ENCODE data around the gene NT5DC2.

The NT5DC2 gene

DNA sequence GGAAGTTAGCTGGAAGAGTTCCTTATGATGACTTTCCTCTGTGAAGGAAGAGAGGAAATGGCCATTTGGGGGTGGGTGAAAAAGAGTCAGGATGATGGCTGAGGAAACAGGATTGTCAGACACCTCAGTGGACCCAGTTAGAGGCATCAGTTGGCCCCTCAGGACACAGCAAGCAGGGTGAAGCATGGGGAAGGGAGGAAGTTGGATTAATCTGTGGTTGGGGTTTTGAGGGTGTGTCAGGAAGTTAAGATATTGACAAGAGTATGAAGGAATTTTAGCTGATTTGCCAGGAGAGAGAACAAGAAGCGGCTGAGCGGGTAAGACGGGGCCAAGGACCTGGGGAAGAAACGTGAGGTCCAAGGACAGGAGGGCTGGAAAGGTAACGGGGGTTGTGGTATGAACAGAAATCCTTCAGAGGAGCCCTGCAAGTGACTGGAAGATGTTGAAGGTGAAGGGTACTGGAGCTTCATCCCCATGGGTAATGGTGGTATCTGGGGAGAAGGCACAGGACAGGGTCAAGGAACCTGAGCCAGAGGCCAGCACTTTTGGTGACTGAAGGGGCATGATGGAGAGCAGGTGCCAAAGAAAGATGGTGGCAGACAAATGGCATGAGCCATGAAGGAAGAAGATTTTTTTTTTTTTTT is 5.5 kb upstream of the NT5DC2 start:
- in situ Hi-C loops (cut with MboI; ENCODE audit: low pct_unique_long_range_greater_than_20kb, low sequenced_read_pairs), result no loop called here
- peak; percentile 64 for DNase-seq

DNA sequence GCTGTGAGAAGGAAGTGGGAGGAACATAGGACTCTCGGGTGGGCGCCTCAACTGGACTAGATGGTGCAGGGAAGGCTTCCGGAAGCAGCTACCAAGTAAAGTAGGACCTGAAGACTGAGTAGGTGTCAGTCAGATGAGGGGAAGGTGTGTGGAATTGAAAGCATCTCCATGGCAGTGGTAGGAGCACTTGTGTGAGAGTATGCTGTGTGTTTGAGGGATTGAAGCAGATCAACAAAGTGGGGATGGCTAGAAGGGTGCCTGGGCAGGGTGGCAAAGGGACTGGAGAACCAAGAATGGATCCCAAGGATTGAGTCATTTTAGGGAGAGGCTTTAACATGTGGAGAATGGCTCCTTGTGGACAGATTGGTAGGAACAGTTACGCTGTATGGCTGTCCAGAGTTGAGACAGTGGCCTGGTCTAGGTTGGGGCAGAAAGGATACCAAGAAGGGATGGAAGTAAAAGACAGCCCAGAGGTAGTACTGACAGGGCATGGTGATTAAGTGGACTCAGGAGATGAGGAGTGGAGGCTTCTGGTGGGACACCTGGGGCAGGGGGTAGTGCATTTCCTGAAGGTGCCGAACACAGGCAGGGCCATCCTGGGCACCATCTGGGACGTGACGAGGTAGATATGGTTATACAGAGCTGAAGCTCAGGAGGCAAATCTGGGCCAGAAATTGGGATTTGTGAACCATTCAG is 4.2 kb upstream of the NT5DC2 start:
- DNase-seq, result no peak
- in situ Hi-C loops (cut with MboI; ENCODE audit: low pct_unique_long_range_greater_than_20kb, low sequenced_read_pairs), result no loop called here

DNA sequence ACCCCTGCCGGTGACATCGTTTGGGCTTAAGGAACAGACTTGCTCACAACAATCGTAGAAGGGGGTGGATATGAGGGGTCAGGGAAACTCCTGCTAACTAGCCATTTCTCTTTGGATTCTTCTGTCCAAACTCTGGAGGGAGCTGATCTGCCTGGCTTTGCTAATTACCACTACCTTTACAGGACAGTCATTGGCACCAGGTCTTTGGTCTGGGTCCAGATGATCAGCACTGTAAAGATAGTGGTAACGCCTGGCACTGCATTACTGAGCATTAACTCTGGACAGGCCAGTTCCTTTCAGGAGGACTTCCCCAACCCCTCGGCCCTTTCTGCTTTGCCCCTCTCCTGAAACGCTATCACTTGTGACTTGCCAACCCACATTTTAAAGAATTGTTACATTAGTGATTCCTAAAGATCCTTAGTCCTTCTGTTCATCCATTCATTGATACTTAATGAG is 3.5 kb upstream of the NT5DC2 start:
- in situ Hi-C loops (cut with MboI; ENCODE audit: low pct_unique_long_range_greater_than_20kb, low sequenced_read_pairs), result no loop called here
- no peak for DNase-seq

DNA sequence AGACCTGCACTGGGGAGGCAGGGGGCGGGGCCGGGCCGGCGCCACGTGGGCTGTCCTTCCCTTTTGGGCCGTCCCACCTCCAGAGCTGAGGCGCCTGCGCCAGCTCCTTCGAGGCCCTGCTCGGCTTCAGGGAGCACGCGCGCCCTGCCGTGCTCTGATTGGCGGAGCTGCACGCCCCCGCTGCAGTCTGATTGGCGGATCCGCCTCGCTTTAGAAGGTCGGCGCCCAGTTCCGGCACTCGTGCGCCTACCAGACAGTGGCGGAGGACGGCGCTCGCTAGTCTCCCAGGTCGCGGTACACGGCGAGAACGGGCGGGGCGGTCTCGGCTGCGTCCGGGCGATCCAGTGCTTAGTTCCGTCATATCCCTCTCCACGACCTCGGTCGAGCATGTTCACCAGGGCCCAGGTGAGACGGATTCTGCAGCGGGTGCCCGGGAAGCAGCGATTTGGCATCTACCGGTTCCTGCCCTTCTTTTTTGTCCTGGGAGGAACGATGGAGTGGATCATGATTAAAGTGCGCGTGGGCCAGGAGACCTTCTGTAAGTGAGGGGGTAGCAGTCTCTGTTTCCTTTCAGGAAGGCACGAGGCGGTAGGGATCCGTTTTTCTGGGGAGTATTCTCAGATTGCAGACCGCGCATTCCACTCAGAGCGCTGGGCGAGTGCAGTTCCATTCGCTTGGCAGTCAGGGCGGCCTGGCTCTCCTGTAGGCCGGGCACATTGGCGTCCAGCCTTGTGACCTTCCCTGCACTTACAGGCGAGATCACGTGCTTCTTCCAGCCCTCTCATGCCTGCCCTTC is 2.9 kb upstream of the NT5DC2 start, which contains the start of gene UQCC5:
TSS of gene UQCC5 (plus strand) at position 237 of the 796 bp plus-strand sequence. CDS start at position 388, 151 bp downstream.
- in situ Hi-C loops (cut with MboI; ENCODE audit: low pct_unique_long_range_greater_than_20kb, low sequenced_read_pairs), result no loop called here
- peak; percentile 99 for DNase-seq

DNA sequence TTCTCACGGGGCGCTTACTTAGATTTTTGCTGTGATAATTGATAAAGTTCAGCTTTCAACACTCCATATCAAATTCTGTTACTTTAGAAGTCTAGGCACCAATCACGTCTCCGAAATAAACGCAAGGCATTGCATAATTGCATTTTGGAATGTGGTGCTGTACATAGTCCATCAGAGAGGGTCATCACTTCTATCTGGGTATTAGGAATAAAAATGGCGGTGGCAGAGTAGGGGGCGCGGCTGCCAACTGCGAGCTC is 2.4 kb upstream of the NT5DC2 start:
- in situ Hi-C loops (cut with MboI; ENCODE audit: low pct_unique_long_range_greater_than_20kb, low sequenced_read_pairs), result no loop called here

DNA sequence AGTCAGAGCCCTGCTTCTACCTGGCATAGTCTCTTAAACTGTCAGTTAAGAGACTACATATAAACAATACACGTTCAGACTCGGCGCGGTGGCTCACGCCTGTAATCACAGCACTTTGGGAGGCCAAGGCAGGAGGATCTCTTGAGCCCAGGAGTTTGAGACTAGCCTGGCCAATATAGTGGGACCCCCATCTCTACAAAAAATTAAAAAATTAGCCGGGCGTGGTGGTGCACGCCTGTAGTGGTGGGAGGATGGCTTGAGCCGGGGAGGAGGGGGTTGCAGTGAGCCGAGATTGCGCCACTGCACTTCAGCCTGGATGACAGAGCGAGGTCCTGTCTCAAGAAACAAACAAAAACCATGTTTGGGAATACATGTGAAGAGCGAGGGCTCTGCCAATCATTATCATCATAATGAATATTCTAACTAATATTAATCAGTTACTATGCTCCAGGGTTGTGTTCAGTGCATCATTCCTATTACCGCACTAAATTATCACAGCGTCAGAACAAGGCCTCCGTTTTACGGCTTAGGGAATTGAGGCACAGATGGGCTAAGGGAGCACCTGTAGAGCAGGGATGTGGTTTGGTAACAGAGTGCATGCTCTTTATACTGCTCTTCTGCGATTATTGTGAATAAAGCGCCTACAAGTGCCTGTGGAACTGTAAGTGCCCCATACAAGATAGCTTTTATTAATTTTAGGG is 1.9 kb upstream of the NT5DC2 start:
- no peak for DNase-seq
- in situ Hi-C loops (cut with MboI; ENCODE audit: low pct_unique_long_range_greater_than_20kb, low sequenced_read_pairs), result no loop called here

More for the DNA sequence above, 2.4 kb upstream of the NT5DC2 start:
- DNase-seq, result no peak

DNA sequence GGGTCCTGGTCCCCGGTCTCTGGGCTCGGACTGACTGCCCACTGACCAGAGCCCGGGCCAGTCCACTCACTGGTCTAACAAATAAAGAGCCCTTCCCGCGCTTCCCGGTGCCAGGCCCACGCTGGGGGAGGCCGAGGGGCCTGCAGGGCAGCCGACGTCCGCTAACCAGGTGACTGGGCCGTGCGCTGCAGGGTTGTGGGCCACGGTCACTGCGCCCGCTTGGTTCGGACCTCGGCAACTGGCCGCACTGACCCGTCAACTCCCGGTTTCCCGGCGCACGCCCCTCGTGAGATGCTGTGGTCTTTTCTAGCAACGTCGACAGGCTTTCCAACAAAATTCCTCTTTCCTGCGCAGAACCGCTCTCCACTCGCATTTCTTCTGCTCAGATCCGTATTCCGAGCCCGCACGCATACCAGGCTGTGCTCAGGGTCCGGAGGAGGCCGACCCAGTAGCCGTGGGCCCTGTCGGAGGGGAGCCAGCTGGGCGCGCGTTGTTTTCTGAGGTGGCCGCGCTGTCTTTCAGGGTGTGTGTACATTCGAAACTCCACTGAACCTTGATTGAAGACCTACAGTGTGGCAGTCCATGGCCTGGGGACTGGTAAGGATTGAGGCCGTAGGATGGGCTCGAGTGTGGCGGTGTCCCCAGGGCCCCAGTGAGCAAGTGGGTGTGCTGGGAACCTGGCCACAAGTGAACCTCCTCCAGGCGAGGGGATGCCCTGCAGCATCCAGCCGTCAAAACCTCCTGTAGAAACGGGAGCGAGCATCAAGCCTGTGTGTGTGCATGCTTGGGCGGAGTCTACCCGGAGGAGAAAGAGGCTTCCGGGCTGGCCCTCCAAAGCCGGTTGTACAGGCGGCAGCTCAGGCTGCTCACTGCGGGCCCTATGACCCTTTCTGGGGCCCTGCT is 875 bp upstream of the NT5DC2 start:
- in situ Hi-C loops (cut with MboI; ENCODE audit: low pct_unique_long_range_greater_than_20kb, low sequenced_read_pairs), result no loop called here
- no peak for DNase-seq

DNA sequence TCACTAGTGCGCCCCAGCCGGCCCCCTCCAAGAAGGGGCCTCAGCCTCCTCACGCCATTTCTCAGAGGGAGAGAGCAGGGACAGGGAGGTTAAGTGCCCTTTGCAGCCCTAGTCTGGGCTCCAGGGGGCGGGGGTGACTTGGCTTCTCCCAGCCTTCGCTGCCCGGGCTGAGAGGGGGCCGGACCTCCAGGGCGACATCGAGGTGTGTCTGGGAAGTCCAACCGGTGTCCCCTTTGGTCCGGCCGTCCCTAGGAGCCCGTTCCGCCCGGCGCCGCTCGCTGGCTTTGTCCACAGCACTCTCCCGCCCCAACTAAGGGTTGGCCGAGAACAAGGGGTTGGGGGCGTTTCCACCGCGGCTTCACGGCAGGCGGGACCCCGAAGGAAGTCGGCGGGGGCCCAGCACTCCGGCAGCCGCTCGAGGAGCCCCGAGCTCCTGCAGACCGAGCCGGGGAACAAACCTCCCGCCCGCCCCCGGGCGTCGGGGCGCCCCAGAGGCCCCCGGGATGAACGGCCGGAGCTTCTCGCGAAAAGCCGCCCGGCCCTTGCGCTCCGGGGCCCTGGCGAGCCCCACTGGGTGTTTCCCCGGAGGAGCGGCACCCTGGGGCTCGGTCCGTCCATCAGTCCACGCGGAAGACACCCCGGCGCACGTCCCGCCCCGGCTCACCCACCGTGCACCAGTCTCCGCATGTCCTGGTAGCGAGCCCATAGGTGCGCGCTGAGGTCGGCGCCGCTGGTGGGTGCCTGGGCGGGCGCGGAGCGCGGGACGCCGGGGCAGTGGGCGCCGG is 627 bp downstream of the NT5DC2 start:
- in situ Hi-C loops (cut with MboI; ENCODE audit: low pct_unique_long_range_greater_than_20kb, low sequenced_read_pairs), result no loop called here
- DNase-seq, result peak; percentile 21

DNA sequence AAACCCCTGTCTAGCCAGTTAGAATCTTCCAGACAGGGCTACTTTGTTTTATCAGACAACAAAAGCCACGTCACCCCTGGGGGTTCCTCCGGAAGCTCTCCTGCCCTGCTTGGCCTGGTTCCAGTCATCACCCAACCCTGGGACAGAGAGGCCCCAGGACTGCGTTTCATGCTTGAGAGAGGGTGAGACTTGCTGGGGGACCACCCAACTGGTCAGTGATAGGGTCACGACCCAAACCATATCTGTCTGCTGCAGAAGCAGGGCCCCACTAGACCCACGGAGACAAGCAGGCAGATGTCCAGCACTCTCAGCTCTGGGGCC is 1.2 kb downstream of the NT5DC2 start:
- peak; percentile 30 for DNase-seq
- in situ Hi-C loops (cut with MboI; ENCODE audit: low pct_unique_long_range_greater_than_20kb, low sequenced_read_pairs), result no loop called here

DNA sequence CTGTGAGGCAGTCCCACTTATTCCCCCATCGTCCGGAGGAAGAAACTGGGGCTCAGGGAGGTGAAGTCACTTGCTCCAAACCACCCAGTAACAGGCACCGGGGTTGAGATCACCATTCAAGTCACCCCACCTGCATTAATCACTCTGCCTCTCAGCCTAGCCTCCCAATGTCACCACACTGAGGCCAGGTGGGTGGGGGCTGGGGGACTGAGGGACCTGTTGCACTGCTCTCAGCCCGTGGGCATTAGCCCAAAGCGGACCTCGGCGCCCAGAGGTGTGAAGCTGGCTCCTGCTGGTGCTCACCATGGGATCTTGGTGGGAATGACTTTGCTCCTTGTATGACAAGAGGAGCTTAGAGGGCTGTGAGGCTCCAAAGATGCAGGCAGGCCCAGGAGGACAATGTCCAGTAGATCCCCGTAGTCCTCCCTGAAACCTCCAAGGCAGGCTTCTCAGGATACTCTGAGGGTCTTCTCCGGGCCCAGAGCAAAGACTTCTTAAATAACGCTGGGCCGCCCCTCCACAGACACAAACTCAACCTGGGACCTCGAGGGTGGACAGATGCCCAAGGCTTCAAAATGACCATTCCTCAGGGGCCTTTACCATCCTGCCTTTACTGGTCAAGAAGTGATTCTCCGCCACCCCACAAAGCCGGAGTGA is 1.7 kb downstream of the NT5DC2 start:
- DNase-seq, result no peak
- in situ Hi-C loops (cut with MboI; ENCODE audit: low pct_unique_long_range_greater_than_20kb, low sequenced_read_pairs), result no loop called here

DNA sequence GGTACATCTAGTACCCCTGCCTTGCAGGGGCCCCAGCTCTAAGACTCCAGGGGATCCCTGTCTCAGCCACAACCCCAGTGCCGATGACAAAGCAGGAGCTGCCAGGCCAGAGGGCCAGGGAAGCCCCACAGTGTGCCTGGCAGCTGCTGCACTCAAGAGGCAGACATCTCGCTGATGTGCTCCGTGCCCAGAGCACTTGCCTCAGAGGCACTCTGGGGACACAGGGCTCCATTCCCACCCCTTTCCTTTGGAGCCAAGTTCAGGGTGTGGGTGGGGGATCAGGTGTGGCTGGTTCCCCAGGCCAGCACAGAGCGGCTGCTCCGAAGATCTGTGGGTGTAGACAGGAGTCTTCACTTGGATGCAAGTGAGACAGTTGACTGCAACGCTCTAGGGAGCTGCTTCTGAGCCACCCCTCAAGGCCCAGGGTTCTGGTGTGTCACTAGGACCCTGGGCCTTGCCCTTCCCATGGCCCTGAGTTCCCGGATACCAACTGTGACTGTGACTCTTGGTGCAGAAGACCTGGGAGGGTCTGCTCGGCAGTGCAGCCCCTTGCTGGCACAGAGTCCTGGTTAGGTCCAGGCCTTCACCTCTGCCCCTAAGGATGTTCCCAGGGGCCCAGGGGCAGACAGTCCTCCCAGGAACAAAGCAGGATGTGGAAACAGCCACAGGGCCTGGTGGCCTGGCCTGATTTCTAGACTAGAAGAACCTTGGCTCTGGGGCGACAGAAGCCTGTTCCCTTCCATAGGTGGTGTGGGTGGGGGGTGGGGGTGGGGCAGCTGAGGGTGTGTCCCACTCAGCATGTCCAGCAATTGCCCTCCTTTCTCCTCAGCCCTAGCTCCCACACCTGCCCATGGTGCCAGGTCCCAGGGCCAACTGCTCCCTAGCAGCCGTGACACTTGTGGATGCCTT is 2.5 kb downstream of the NT5DC2 start:
- in situ Hi-C loops (cut with MboI; ENCODE audit: low pct_unique_long_range_greater_than_20kb, low sequenced_read_pairs), result no loop called here
- no peak for DNase-seq

DNA sequence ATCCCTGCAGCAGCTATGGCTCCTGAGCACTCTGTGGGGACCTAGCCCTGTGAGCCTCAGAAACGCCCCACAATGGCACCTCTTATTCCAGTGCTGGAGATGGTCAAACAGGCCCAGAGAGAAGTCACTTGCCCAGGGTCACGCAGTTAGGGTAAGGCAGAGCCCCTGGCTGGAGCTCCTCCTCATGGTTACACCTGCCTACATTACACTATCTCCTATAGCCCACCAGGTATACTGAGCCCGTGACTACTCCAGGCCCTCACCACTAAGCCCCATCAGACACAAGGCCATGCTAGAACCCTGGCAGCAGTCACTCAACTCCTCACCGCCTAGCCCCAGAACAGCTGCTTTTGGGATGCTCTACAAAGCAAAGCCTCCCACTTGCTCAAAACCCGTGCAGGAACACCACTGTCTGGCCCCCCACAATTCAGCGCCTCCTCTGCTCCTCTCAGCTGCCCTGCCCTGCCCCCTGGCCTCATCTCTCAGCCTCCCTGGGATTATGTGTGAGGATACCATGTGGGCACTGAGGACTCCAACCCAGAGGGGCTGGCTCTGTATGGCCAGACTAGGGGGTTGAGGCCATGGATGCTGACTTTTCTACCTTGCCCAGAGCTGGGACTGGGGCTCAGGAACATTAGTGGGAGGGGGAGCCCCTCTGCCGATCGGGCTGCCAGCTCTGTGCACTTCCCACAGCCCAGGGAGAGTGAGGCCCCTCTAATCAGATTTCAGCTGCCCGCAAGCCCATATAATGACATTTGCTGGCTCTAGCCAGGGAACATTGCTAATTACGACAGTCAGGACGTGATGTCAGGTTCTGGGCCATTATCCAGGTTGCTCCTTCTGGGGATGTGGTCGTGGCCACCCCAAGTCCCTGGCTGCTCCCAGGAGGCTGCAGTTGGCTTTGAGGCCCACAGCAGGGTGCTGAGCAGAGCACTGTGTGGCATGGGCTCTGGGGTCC is 4.0 kb downstream of the NT5DC2 start:
- DNase-seq, result no peak
- in situ Hi-C loops (cut with MboI; ENCODE audit: low pct_unique_long_range_greater_than_20kb, low sequenced_read_pairs), result no loop called here

DNA sequence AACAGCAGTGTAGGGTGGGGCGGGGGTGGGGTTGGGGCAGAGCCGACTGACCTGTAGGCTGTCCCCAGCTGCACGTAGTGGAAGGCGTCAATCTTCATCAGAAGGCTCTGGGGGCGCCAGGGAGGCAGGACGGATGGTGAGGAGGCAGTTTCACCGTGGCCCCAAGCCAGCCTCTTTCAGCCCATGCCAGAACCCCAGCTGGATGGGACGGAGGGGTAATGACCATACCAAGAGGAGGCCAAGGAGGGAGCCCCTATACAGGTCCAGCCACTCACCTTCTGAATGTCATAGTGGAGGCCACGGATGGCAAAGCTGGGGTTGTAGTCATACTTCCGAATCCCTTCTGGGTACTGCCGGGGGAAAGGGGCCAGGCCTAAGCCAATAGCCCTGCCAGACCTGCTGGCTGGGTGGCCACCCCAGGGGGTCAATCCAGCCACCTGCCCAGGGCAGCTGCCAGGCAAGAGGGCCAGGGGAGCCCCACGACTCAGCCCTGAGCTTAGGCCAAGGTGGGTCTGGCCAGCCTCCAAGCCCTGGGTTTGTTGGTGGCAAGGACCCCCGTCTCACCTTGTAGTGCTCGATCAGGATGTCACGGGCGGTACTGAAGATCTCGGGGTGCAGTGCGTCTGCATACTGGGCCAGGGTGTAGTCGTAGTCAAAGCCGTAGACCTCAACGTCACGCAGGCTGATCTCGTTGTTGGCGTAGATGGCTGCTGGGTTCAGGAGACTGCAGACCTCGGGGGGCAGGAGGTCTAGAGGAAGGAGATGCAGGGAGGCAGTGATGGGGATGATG is 4.9 kb downstream of the NT5DC2 start:
- DNase-seq, result no peak
- in situ Hi-C loops (cut with MboI; ENCODE audit: low pct_unique_long_range_greater_than_20kb, low sequenced_read_pairs), result no loop called here

DNA sequence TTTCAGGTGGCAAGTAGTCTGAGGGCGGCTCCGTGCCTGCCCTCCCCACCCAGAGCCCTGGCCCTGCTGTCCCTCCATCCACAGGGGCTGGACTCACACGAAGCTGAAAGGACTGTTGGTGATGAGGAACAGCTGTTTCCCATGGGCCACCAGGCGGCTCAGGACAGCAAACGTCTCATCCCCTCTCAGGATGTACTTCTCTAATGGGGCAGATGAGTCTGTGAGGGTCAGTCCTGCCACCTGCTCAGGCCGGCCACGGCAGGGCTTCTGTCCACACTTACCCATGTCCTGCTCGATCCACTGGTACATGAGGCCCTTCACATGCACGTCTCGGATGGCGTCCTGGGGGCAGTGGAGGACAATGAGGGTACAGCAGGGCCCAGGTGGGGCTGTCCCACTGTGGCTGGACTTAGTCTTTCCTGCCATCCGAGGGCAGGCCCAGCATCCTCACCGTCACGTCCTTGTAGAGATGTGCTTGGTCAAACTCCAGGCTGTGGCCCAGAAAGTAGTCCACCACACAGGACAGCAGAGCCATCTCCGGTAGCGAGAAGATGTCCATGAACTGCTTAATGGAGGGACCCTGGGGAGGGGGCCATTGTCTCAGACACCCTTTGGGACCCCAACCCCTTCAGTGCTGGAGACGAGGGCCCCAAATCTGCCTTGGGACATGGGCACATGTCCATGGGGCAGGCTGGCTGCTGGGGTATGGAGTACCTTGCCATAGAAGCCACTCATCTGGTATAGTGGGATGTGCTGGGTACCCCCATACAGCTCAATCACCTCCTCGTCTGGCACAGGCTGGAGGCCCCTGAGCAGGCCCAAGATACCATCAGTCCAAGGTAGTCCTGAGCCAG is 5.7 kb downstream of the NT5DC2 start:
- in situ Hi-C loops (cut with MboI; ENCODE audit: low pct_unique_long_range_greater_than_20kb, low sequenced_read_pairs), result no loop called here
- DNase-seq, result no peak

Data from KBM-7 (cell line).